HepG2 (cell line): Measurements from ENCODE around the gene CCDC88B. TPM values are rescaled to one million over a fixed set of nuclear protein-coding genes. Genes with fewer than 3 reads are reported as not detected.

ENCODE experiments used
- CHD4 ChIP-seq: fragments of 200-600 bp; sonication (generic); IDR thresholded peaks from 2 replicates; pipeline ENCODE4 v1.7.0; 2017; ENCODE audit warnings: mild to moderate bottlenecking, low read length, borderline replicate concordance
- DMTF1 ChIP-seq: sonication (generic); formaldehyde crosslinking; IDR thresholded peaks from 2 replicates; pipeline ENCODE4 v1.4.0; 2020; ENCODE audit warnings: mild to moderate bottlenecking, missing genetic modification reagents
- HNF4A ChIP-seq: sonication (generic); formaldehyde crosslinking; IDR thresholded peaks from 2 replicates; pipeline ENCODE4 v1.4.0; 2020; ENCODE audit warnings: missing genetic modification reagents
- JARID2 ChIP-seq: sonication (generic); formaldehyde crosslinking; IDR thresholded peaks from 2 replicates; pipeline ENCODE4 v1.8.1; 2023; ENCODE audit warnings: missing genetic modification reagents, inconsistent platforms; ENCODE audit not compliant: insufficient replicate concordance
- KAT7 ChIP-seq: IDR thresholded peaks from 2 replicates; pipeline ENCODE4 v1.6.1; 2018; ENCODE audit warnings: borderline replicate concordance, missing compliant biosample characterization
- PHB2 ChIP-seq: fragments of 450-650 bp; IDR thresholded peaks from 2 replicates; pipeline ENCODE4 v1.6.1; 2018; ENCODE audit not compliant: partially characterized antibody
- RFXAP ChIP-seq: sonication (generic); formaldehyde crosslinking; IDR thresholded peaks from 2 replicates; pipeline ENCODE4 v1.4.0; 2020; ENCODE audit warnings: missing genetic modification reagents, borderline replicate concordance
- USF2 ChIP-seq, 2 experiments: sonication (generic) in 1 of 2; formaldehyde crosslinking in 1 of 2; IDR thresholded peaks; 2 replicates each; pipeline versions ENCODE4 v1.5.1 to v1.6.1; 2011 to 2020; ENCODE audit warnings: borderline replicate concordance in 1 of 2, low read depth in 1 of 2, low read length in 1 of 2, mild to moderate bottlenecking in 1 of 2, missing genetic modification reagents in 1 of 2, moderate library complexity in 1 of 2
- ZBTB14 ChIP-seq: sonication (generic); formaldehyde crosslinking; IDR thresholded peaks from 2 replicates; pipeline ENCODE4 v1.4.0; 2020; ENCODE audit warnings: missing genetic modification reagents
- ZGPAT ChIP-seq: IDR thresholded peaks from 2 replicates; pipeline ENCODE4 v1.6.1; 2016; ENCODE audit warnings: mild to moderate bottlenecking
- ZNF143 ChIP-seq: sonication (generic); formaldehyde crosslinking; IDR thresholded peaks from 2 replicates; pipeline ENCODE4 v1.4.0; 2020; ENCODE audit warnings: missing genetic modification reagents
- ZNF205 ChIP-seq: IDR thresholded peaks from 2 replicates; pipeline ENCODE4 v1.6.1; 2018; ENCODE audit warnings: missing biosample characterization, missing genetic modification reagents
- ZNF253 ChIP-seq: sonication (generic); formaldehyde crosslinking; IDR thresholded peaks from 2 replicates; pipeline ENCODE4 v1.8.0; 2022; ENCODE audit warnings: mild to moderate bottlenecking, missing genetic modification reagents, borderline replicate concordance
- ZNF550 ChIP-seq: sonication (generic); formaldehyde crosslinking; IDR thresholded peaks from 2 replicates; pipeline ENCODE4 v1.4.0; 2020; ENCODE audit warnings: mild to moderate bottlenecking, missing genetic modification reagents, borderline replicate concordance
- ZNF609 ChIP-seq: sonication (generic); formaldehyde crosslinking; IDR thresholded peaks from 2 replicates; pipeline ENCODE4 v1.4.0; 2020; ENCODE audit warnings: mild to moderate bottlenecking, missing genetic modification reagents, borderline replicate concordance
- ZNF724P ChIP-seq: sonication (generic); formaldehyde crosslinking; IDR thresholded peaks from 2 replicates; pipeline ENCODE4 v1.8.0; 2022; ENCODE audit warnings: missing genetic modification reagents, borderline replicate concordance
- polyA plus RNA-seq, 8 experiments: library from polyadenylated mRNA; depleted of rRNA in 3 of 8; stranded (reverse) in 7 of 8; unstranded in 1 of 8; fragments of >200 nt; fragmentation: Illumina TruSeq in 4 of 8; extraction: Trizol in 4 of 8; gene quantifications; 2 replicates each; pipeline versions ENCODE4 v1.2.1 to v1.2.3, GENCODE V29; 2011 to 2016; ENCODE audit warnings: low read depth in 4 of 8, missing spikeins in 1 of 8, mixed read lengths in 1 of 8; ENCODE audit not compliant: insufficient read depth in 1 of 8
- total RNA-seq, 5 experiments: library from RNA; depleted of rRNA; stranded (reverse); fragments of >200 nt; fragmentation: Illumina TruSeq; extraction: Trizol; gene quantifications; 2 replicates each; pipeline ENCODE4 v1.2.3, GENCODE V29; 2016; ENCODE audit warnings: low read depth in 1 of 5

CCDC88B gene
- total and polyA plus RNA-seq, 2 of the 13 experiments (the other 11 are each of a cell fraction or from before 2014, with no cell fraction given) = 3.6 to 4.8 TPM

GRCh38 chr11:64331569-64332371, 8.2 kb upstream of the CCDC88B start (continued):
- TF ChIP-seq ZNF609 (no peak), HNF4A (no peak), RFXAP (CRISPR knock-in tag) (no peak), ZGPAT (CRISPR knock-in tag) (peak; percentile 34; the same call in 1 of the 2 replicates), PHB2 (no peak), ZNF143 (CRISPR knock-in tag) (no peak), ZNF724P (CRISPR knock-in tag) (no peak), USF2 (IDR thresholded peaks at IDR 0.05; ENCODE audit: low read depth, low read length) (no peak), USF2 (CRISPR knock-in tag; IDR thresholded peaks at IDR 0.05; ENCODE audit: borderline replicate concordance) (no peak), ZNF253 (CRISPR knock-in tag) (no peak), CHD4 (no peak), KAT7 (CRISPR knock-in tag) (no peak), ZNF205 (no peak), JARID2 (CRISPR knock-in tag) (no peak), DMTF1 (no peak), ZBTB14 (CRISPR knock-in tag) (no peak), ZNF550 (CRISPR knock-in tag) (no peak)
